NB4 (cell line): ENCODE data around the gene HERC3.

Experiments used
- DNase-seq: peaks from one replicate; pipeline ENCODE4 v3.0.0; 2010; ENCODE audit warnings: low read depth
- H3K4me3 ChIP-seq: one replicate; pipeline ENCODE4 v1.5.1; 2011; ENCODE audit warnings: mild to moderate bottlenecking, low read depth, low read length, moderate library complexity
- CTCF ChIP-seq: IDR thresholded peaks from one replicate; pipeline ENCODE4 v1.5.1; 2012; ENCODE audit warnings: low read depth, low read length
- MAX ChIP-seq: IDR thresholded peaks from 2 replicates; pipeline ENCODE4 v1.6.1; 2011; ENCODE audit warnings: low read depth, low read length
- MYC ChIP-seq: IDR thresholded peaks from 2 replicates; pipeline ENCODE4 v1.6.1; 2011; ENCODE audit warnings: low read depth, low read length
- POLR2A ChIP-seq: IDR thresholded peaks from 2 replicates; pipeline ENCODE4 v1.6.1; 2011; ENCODE audit warnings: mild to moderate bottlenecking; ENCODE audit not compliant: insufficient read length; ENCODE audit errors: extremely low read depth

The HERC3 gene

GRCh38 chr4:88573995-88574394 lies 18.3 kb upstream of the HERC3 start:
- no peak for TF ChIP-seq CTCF
- TF ChIP-seq POLR2A = no peak
- TF ChIP-seq MAX = no peak
- no peak for TF ChIP-seq MYC
- H3K4me3 ChIP-seq = no peak overlapping the region
- DNase-seq = no peak

- TF ChIP-seq MAX (no peak), MYC (no peak), POLR2A (no peak), CTCF (no peak)
- no peak overlapping the region for H3K4me3 ChIP-seq
- no peak for DNase-seq
These were observed 17.1 kb upstream of the HERC3 start for GRCh38 chr4:88575186-88575585.

- TF ChIP-seq MYC = no peak
- TF ChIP-seq MAX = no peak
- TF ChIP-seq CTCF = no peak
- TF ChIP-seq POLR2A = no peak
- DNase-seq = no peak
- H3K4me3 ChIP-seq = no peak overlapping the region
These were observed 9.8 kb upstream of the HERC3 start for GRCh38 chr4:88582493-88582892.

- no peak overlapping the region for H3K4me3 ChIP-seq
- TF ChIP-seq MYC (no peak), CTCF (no peak), POLR2A (no peak), MAX (no peak)
- no peak for DNase-seq
These were observed 8.4 kb upstream of the HERC3 start for GRCh38 chr4:88583631-88584470.

GRCh38 chr4:88584471-88584900 lies 7.8 kb upstream of the HERC3 start:
- TF ChIP-seq MAX (no peak), MYC (no peak), CTCF (no peak), POLR2A (no peak)
- H3K4me3 ChIP-seq = no peak overlapping the region
- no peak for DNase-seq

GRCh38 chr4:88585917-88586316 lies 6.4 kb upstream of the HERC3 start:
- no peak for DNase-seq
- no peak overlapping the region for H3K4me3 ChIP-seq
- TF ChIP-seq POLR2A (no peak), CTCF (no peak), MAX (no peak), MYC (no peak)
